Peyer's patch (tissue), 4 donors: ENCODE data around the gene MIA.

Source experiments
- POLR2A ChIP-seq, 2 donors: fragments of 450-650 bp; IDR thresholded peaks; one replicate each; pipeline ENCODE4 v1.5.1; 2017; ENCODE audit warnings: antibody characterized with exemption in 2 of 2, mild to moderate bottlenecking in 2 of 2, moderate library complexity in 2 of 2
- TF ChIP-seq, protein P1 (sequence below), 6 experiments: fragments of 450-650 bp in 4 of 6; fragments of 200-600 bp in 2 of 6; sonication (generic) in 1 of 6; IDR thresholded peaks; one replicate each; pipeline ENCODE4 v1.5.1; 2017 to 2019; ENCODE audit warnings: antibody characterized with exemption in 6 of 6, mild to moderate bottlenecking in 3 of 6, moderate library complexity in 1 of 6

GRCh38 chr19:40800997-40801377, 25.7 kb downstream of the MIA start:
- TF ChIP-seq, protein P1, sequence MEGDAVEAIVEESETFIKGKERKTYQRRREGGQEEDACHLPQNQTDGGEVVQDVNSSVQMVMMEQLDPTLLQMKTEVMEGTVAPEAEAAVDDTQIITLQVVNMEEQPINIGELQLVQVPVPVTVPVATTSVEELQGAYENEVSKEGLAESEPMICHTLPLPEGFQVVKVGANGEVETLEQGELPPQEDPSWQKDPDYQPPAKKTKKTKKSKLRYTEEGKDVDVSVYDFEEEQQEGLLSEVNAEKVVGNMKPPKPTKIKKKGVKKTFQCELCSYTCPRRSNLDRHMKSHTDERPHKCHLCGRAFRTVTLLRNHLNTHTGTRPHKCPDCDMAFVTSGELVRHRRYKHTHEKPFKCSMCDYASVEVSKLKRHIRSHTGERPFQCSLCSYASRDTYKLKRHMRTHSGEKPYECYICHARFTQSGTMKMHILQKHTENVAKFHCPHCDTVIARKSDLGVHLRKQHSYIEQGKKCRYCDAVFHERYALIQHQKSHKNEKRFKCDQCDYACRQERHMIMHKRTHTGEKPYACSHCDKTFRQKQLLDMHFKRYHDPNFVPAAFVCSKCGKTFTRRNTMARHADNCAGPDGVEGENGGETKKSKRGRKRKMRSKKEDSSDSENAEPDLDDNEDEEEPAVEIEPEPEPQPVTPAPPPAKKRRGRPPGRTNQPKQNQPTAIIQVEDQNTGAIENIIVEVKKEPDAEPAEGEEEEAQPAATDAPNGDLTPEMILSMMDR (IDR thresholded peaks at IDR 0.05), result no peak
- no peak for TF ChIP-seq POLR2A (IDR thresholded peaks at IDR 0.05)
